Measurements from ENCODE around the gene ROBO1. TPM values are rescaled to one million over a fixed set of nuclear protein-coding genes. Genes with fewer than 3 reads are reported as not detected.

Gene ROBO1
- total RNA-seq, 1 donor from 2014 or later = 0.05 TPM

DNA sequence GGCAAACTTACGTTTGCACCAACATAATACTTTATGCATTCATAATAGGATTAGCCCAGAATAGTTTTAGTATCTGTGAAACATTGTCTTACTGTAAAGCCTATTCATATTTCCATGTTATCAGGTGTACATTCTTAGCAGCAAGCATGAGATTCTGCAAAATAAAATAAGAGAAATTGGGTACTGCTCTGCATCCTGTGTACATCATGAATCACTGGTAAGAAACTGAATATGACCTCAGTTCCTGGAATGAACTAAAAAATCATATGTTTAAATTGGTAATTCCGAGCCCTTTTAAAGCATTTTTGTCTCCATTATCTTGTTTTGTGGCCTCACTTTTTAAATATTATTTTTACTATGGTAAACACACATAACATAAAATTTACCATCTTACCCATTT is 605.1 kb downstream of the ROBO1 start:
- intact Hi-C loops (cut with micrococcal nuclease) = no loop called here
- no peak overlapping the region for H3K27ac Mint-ChIP-seq
- H3K9me3 Mint-ChIP-seq = no peaks in the 10 kb centered on the region
- no peaks in the 10 kb centered on the region for H3K27me3 Mint-ChIP-seq
- DNase-seq = no peak
- no peaks in the 10 kb centered on the region for H3K4me1 Mint-ChIP-seq
- no peak overlapping the region for H3K4me3 Mint-ChIP-seq
- no peaks in the 10 kb centered on the region for H3K36me3 Mint-ChIP-seq (ENCODE audit: low read depth)

DNA sequence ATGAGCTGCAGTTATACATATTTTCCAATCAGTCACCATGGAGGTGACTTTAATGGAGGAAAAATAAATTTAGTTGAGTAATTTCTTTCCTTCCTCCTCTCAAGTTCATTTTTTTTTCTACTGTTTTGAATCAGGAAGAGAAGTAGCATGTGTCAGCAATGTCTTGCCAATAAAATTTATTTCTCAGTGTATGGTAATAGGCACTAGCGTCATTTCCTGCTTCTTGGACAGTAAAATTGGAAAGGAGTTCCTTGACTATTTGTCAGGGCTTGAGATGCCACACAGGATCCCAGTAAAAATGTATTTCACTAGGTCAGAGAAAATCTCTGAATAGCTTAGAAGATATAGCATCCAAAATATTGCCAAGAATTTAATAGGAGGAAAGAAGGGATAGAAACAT is 605.9 kb downstream of the ROBO1 start:
- H3K4me3 Mint-ChIP-seq = no peak overlapping the region
- no peak overlapping the region for H3K27ac Mint-ChIP-seq
- no peaks in the 10 kb centered on the region for H3K4me1 Mint-ChIP-seq
- no peaks in the 10 kb centered on the region for H3K36me3 Mint-ChIP-seq (ENCODE audit: low read depth)
- intact Hi-C loops (cut with micrococcal nuclease) = no loop called here
- no peak for DNase-seq
- H3K9me3 Mint-ChIP-seq = no peaks in the 10 kb centered on the region
- no peaks in the 10 kb centered on the region for H3K27me3 Mint-ChIP-seq

GRCh38 chr3:79160421-79160820 is 607.4 kb downstream of the ROBO1 start:
- no peaks in the 10 kb centered on the region for H3K27me3 Mint-ChIP-seq
- no peak overlapping the region for H3K27ac Mint-ChIP-seq
- no peak overlapping the region for H3K4me3 Mint-ChIP-seq
- intact Hi-C loops (cut with micrococcal nuclease) = no loop called here
- no peaks in the 10 kb centered on the region for H3K4me1 Mint-ChIP-seq
- no peaks in the 10 kb centered on the region for H3K9me3 Mint-ChIP-seq
- DNase-seq = no peak
- no peaks in the 10 kb centered on the region for H3K36me3 Mint-ChIP-seq (ENCODE audit: low read depth)

DNA sequence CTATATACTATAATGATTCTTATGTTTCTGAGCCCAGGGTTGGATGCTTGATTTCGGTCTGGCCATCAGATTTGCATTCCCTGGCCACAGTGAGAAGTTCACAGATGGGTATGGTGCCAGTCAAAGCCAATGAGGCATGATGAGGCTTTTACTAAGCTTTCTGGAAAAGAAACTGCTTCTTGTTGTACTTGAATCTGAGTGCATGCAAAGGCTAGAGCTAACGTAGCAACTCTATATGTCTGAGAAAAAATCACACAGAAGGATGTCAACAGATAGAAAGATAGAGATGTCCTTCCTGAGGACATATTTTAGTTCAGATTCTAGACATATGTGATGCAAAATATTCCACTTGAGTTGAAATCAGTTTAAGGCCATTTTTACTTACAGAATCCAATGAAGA is 608.1 kb downstream of the ROBO1 start:
- Mint-ChIP-seq H3K27ac (no peak overlapping the region), H3K4me1 (no peaks in the 10 kb centered on the region), H3K9me3 (no peaks in the 10 kb centered on the region), H3K36me3 (ENCODE audit: low read depth) (no peaks in the 10 kb centered on the region), H3K4me3 (no peak overlapping the region), H3K27me3 (no peaks in the 10 kb centered on the region)
- DNase-seq = no peak
- intact Hi-C loops (cut with micrococcal nuclease) = no loop called here

DNA sequence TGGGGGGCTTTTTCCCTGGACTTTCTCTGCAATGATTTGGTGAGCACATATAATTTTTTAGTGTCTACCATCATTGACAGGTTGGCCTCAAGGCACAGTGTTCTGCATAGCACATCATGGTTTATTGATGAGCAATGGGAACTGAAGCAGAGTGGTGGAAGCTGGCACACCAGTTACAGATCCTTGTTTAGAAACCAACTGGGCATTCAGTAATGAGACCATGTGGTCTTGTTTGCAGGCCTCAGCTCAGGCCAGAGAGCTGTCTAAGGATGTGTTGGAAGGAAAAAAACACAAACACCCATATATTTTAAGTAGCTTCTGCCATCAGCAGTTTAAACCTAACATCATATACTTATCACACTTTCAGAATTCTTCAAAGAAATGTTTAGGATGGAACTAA is 610.6 kb downstream of the ROBO1 start:
- no peak for DNase-seq
- no peak overlapping the region for H3K4me3 Mint-ChIP-seq

GRCh38 chr3:79154865-79155264 is 612.9 kb downstream of the ROBO1 start:
- Mint-ChIP-seq H3K27me3 (no peaks in the 10 kb centered on the region), H3K27ac (no peak overlapping the region), H3K4me1 (no peaks in the 10 kb centered on the region), H3K9me3 (no peaks in the 10 kb centered on the region), H3K36me3 (ENCODE audit: low read depth) (no peaks in the 10 kb centered on the region), H3K4me3 (no peak overlapping the region)
- DNase-seq = no peak
- intact Hi-C loops (cut with micrococcal nuclease) = no loop called here

More for the DNA sequence above, 610.6 kb downstream of the ROBO1 start:
- Mint-ChIP-seq H3K27ac (no peak overlapping the region), H3K4me1 (no peaks in the 10 kb centered on the region), H3K9me3 (no peaks in the 10 kb centered on the region), H3K27me3 (no peaks in the 10 kb centered on the region), H3K36me3 (ENCODE audit: low read depth) (no peaks in the 10 kb centered on the region)
- intact Hi-C loops (cut with micrococcal nuclease) = no loop called here

DNA sequence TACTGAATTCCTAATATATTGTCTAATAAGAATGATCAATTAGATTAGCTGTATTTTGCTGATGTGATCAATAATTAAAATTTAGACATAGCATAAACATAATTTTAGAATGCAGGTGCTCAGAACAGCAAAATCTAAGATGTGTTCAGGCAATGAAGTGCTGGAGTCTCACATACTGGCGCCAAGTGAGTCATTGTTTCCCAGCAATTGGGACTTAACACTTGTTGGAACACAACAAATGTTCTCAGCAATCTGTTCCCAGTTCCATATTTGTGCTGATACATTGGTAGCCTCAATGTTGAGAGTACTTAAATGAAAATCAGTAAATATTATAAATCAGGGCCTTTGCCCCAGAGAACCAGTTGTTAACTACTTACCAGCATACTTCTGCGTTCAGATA is 619.0 kb downstream of the ROBO1 start:
- no peak overlapping the region for H3K4me3 Mint-ChIP-seq
- DNase-seq = no peak
- H3K4me1 Mint-ChIP-seq = no peaks in the 10 kb centered on the region
- intact Hi-C loops (cut with micrococcal nuclease) = no loop called here
- no peaks in the 10 kb centered on the region for H3K36me3 Mint-ChIP-seq (ENCODE audit: low read depth)
- no peaks in the 10 kb centered on the region for H3K9me3 Mint-ChIP-seq
- H3K27ac Mint-ChIP-seq = no peak overlapping the region
- H3K27me3 Mint-ChIP-seq = no peaks in the 10 kb centered on the region

DNA sequence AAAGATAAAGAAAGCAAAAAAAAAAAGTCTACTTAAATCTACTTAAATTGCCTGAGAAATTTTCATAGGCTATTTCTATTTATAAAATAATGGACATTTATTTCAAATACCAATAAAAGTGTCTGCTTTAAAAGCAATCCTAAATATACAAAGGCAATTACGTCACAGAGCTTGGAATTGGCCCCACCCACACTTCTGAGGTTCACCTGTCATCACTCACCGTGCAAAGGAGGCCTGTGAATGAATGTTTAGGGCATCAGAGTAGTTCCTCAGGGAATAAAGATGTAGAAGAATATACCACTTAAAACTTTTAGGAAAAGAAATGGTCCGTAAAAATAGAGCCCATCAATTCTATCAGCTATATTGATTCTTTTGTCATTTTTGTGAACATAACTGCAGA is 621.8 kb downstream of the ROBO1 start:
- no peaks in the 10 kb centered on the region for H3K27me3 Mint-ChIP-seq
- no peaks in the 10 kb centered on the region for H3K9me3 Mint-ChIP-seq
- intact Hi-C loops (cut with micrococcal nuclease) = no loop called here
- no peaks in the 10 kb centered on the region for H3K4me1 Mint-ChIP-seq
- no peak overlapping the region for H3K27ac Mint-ChIP-seq
- H3K4me3 Mint-ChIP-seq = no peak overlapping the region
- no peak for DNase-seq
- no peaks in the 10 kb centered on the region for H3K36me3 Mint-ChIP-seq (ENCODE audit: low read depth)

GRCh38 chr3:79140708-79141107 is 627.1 kb downstream of the ROBO1 start:
- no peak for DNase-seq
- intact Hi-C loops (cut with micrococcal nuclease) = no loop called here
- Mint-ChIP-seq H3K4me3 (no peak overlapping the region), H3K4me1 (no peaks in the 10 kb centered on the region), H3K27me3 (no peaks in the 10 kb centered on the region), H3K36me3 (ENCODE audit: low read depth) (no peaks in the 10 kb centered on the region), H3K27ac (no peak overlapping the region), H3K9me3 (no peaks in the 10 kb centered on the region)

DNA sequence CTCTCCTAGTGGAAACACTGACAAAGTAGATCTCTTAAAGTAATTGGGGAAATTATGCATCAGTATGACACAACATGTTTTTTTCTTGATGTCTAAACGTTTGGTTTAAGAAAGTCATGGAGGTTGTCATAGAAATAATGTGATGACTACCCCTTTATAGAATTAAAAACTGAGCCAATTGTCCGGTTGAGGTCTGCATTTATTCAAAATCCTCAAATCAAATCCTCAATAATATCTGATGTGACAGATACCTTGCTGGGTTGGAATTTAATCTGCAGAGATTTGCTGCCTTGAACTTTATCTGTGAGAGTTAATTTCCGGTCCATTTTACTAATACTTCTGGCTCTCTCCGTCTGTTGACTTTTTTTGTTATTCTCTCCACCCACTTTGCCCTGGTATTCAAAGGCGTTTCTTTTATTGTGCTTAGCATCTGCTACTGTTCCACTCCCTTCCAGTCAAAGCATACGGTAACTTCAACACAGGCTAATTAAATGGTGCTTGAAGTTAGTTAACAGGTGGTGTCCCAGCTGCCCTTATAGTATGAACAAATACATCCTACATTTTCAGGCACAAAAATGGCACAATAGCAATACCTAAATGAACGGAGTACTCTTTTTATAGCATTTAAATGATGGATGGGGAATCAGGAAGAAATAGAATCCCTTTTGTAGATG is 628.3 kb downstream of the ROBO1 start:
- Mint-ChIP-seq H3K27ac (no peak overlapping the region), H3K27me3 (no peaks in the 10 kb centered on the region), H3K4me1 (no peaks in the 10 kb centered on the region), H3K36me3 (ENCODE audit: low read depth) (no peaks in the 10 kb centered on the region), H3K4me3 (no peak overlapping the region), H3K9me3 (no peaks in the 10 kb centered on the region)
- intact Hi-C loops (cut with micrococcal nuclease) = no loop called here
- no peak for DNase-seq

DNA sequence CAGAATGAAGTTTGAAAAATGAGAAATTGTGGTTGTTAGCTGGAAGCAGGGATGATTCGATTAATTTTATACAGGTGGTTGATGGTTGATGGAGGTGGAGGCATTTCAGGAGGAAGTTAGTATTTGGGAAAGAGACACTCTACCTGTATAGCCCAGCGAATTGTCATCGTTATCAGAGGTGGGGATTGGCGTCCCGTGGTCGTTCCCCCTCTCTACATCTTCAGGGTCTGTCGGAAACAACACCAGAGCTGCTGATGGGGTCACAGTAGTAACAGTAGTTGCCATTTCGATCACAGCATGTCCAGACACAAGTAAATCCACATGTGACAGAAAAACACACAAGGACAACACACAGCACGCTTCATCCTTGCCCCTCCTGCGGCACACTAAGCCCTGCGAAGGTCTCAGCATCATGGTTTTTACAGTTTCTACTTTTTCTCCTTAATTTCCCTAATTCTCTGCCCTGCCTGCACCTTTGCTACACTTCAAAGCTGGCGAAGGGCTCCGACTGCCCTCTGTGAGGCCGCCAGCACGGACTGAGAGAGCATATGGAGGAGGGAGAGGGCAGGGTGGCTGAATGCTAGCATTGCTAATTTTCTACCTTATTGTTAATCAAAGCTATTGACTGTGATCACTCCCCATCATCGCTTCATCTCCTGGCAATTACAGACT is 642.3 kb downstream of the ROBO1 start:
- Mint-ChIP-seq H3K4me3 (no peak overlapping the region), H3K4me1 (no peaks in the 10 kb centered on the region), H3K36me3 (ENCODE audit: low read depth) (no peaks in the 10 kb centered on the region), H3K9me3 (no peaks in the 10 kb centered on the region), H3K27me3 (no peaks in the 10 kb centered on the region), H3K27ac (no peak overlapping the region)
- no peak for DNase-seq
- intact Hi-C loops (cut with micrococcal nuclease) = no loop called here

DNA sequence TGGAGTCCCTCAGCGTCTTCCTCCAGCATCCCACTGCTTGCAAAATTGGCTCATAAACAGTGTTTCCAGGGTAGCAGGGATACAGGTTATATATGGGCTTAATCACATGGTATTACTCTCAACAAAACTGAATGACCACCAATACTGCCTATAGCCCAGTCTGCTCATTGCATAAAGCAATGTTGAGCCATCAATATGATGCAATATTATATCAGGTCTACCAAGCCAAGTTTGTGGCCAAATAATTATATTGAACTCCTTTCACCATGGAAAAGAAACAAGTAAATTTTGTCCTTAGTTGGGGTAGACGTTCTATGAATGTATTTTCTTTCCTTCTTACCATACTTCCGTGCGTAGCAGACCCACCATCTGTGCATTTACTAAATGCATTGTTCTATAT is 652.3 kb downstream of the ROBO1 start:
- intact Hi-C loops (cut with micrococcal nuclease) = no loop called here
- Mint-ChIP-seq H3K4me1 (no peaks in the 10 kb centered on the region), H3K36me3 (ENCODE audit: low read depth) (no peaks in the 10 kb centered on the region), H3K4me3 (no peak overlapping the region), H3K9me3 (no peaks in the 10 kb centered on the region), H3K27ac (no peak overlapping the region), H3K27me3 (no peaks in the 10 kb centered on the region)
- DNase-seq = no peak

GRCh38 chr3:79113876-79114275 is 653.9 kb downstream of the ROBO1 start:
- DNase-seq = no peak
- Mint-ChIP-seq H3K36me3 (ENCODE audit: low read depth) (no peaks in the 10 kb centered on the region), H3K9me3 (no peaks in the 10 kb centered on the region), H3K27me3 (no peaks in the 10 kb centered on the region), H3K4me1 (no peaks in the 10 kb centered on the region), H3K4me3 (no peak overlapping the region), H3K27ac (no peak overlapping the region)
- intact Hi-C loops (cut with micrococcal nuclease) = no loop called here

- intact Hi-C loops (cut with micrococcal nuclease) = no loop called here
- Mint-ChIP-seq H3K36me3 (ENCODE audit: low read depth) (no peaks in the 10 kb centered on the region), H3K9me3 (no peaks in the 10 kb centered on the region), H3K4me1 (no peaks in the 10 kb centered on the region), H3K27ac (no peak overlapping the region), H3K27me3 (no peaks in the 10 kb centered on the region), H3K4me3 (no peak overlapping the region)
- no peak for DNase-seq
Measured at GRCh38 chr3:79111375-79112052, 656.3 kb downstream of the ROBO1 start.
